CD4-positive, alpha-beta memory T cell (primary cell): ENCODE results near the gene MAPK8IP3. TPM values are rescaled to one million over a fixed set of nuclear protein-coding genes. Genes with fewer than 3 reads are reported as not detected.

Source experiments
- CTCF ChIA-PET: fragments of 350-600 bp; sonication (Branson Sonifier 250); formaldehyde crosslinking; loops from one replicate; lab custom pipeline; 2021; ENCODE audit warnings: inconsistent platforms; ENCODE audit not compliant: partially characterized antibody; lab: Charles Lee
- POLR2A ChIA-PET: fragments of 350-600 bp; sonication (Branson Sonifier 250); formaldehyde crosslinking; loops from one replicate; lab custom pipeline; 2021; ENCODE audit not compliant: partially characterized antibody; lab: Charles Lee
- DNase-seq, 5 donors: peaks; one replicate each; pipeline versions ENCODE4 v3.0.0 to v3.0.0-alpha.2; 2020 to 2022; ENCODE audit warnings: mixed read lengths in 1 of 5
- H3K27ac ChIP-seq: one replicate; pipeline ENCODE4 v1.7.0; 2013; ENCODE audit warnings: low read depth, low read length
- H3K27me3 ChIP-seq: 2 replicates; pipeline ENCODE4 v1.7.0; 2013; ENCODE audit warnings: mild to moderate bottlenecking, low read length, moderate library complexity; ENCODE audit not compliant: insufficient read depth
- H3K36me3 ChIP-seq: 2 replicates; pipeline ENCODE4 v1.7.0; 2013; ENCODE audit warnings: mild to moderate bottlenecking, low read length, moderate library complexity; ENCODE audit not compliant: insufficient read depth
- H3K4me1 ChIP-seq: 2 replicates; pipeline ENCODE4 v1.7.0; 2013; ENCODE audit warnings: mild to moderate bottlenecking, low read length, moderate library complexity; ENCODE audit not compliant: insufficient read depth
- H3K4me3 ChIP-seq, 2 donors: one replicate each; pipeline ENCODE4 v1.7.0; 2013; ENCODE audit warnings: low read length in 2 of 2, mild to moderate bottlenecking in 1 of 2
- H3K9me3 ChIP-seq, 2 donors: one replicate each; pipeline ENCODE4 v1.7.0; 2013; ENCODE audit warnings: low read length in 2 of 2, control low read depth in 1 of 2; ENCODE audit not compliant: control insufficient read depth in 1 of 2
- H3K27ac Mint-ChIP-seq, 7 donors: one replicate each; pipeline ENCODE4 v1.8.0; 2020 to 2021; ENCODE audit warnings: mixed read lengths in 7 of 7, mild to moderate bottlenecking in 6 of 7, inconsistent platforms in 3 of 7, moderate library complexity in 3 of 7
- H3K27me3 Mint-ChIP-seq, 2 donors: one replicate each; pipeline ENCODE4 v1.8.0; 2020 to 2021; ENCODE audit warnings: mixed read lengths in 2 of 2
- H3K36me3 Mint-ChIP-seq, 2 donors: one replicate each; pipeline ENCODE4 v1.8.0; 2020 to 2021; ENCODE audit warnings: mixed read lengths in 2 of 2, inconsistent platforms in 1 of 2, mild to moderate bottlenecking in 1 of 2
- H3K4me1 Mint-ChIP-seq, 4 donors: one replicate each; pipeline ENCODE4 v1.8.0; 2020 to 2021; ENCODE audit warnings: mixed read lengths in 4 of 4, mild to moderate bottlenecking in 1 of 4
- H3K4me3 Mint-ChIP-seq, 8 donors: one replicate each; pipeline ENCODE4 v1.8.0; 2020 to 2021; ENCODE audit warnings: mixed read lengths in 8 of 8, mild to moderate bottlenecking in 7 of 8, moderate library complexity in 6 of 8, inconsistent platforms in 3 of 8
- H3K9me3 Mint-ChIP-seq, 8 donors: one replicate each; pipeline ENCODE4 v1.8.0; 2020 to 2021; ENCODE audit warnings: mixed read lengths in 8 of 8, mild to moderate bottlenecking in 5 of 8, inconsistent platforms in 3 of 8, moderate library complexity in 1 of 8
- intact Hi-C: fragments of 100-400 bp; cut with micrococcal nuclease; formaldehyde crosslinking; loops from one replicate; pipeline ENCODE4 v1.15.1; 2023
- polyA plus RNA-seq, 2 donors: library from polyadenylated mRNA; unstranded; fragments of 300-500 nt; fragmentation: Illumina TruSeq; gene quantifications; one replicate each; pipeline ENCODE4 v1.2.3, GENCODE V29; 2021
- total RNA-seq, 2 experiments: library from RNA; stranded (reverse); gene quantifications; one replicate each; pipeline ENCODE4 v1.2.3, GENCODE V29; 2021

MAPK8IP3 gene
- total and polyA plus RNA-seq, 4 experiments from 2014 or later: 0.86 to 248 (median 121) TPM

GRCh38 chr16:1781254-1781653 is 75.3 kb downstream of the MAPK8IP3 start:
- ChIA-PET CTCF (interaction anchor here (1.9 to 2.2 kb wide), 2 partner anchors 9 to 75 kb away, joined by 9 to 16 read pairs; partner anchors contain the start of genes EME2, MAPK8IP3, MRPS34 and NME3), POLR2A (interaction anchor here (0.5 to 6.7 kb wide), 9 partner anchors 11 to 1193 kb away, joined by 3 to 185 read pairs (median 18); partner anchors contain the start of genes CRAMP1, EME2, FAHD1 and HAGH)
- DNase-seq: peak in 1 of 5 donors; percentile 40
- Histone ChIP-seq H3K27ac (no peak overlapping the region), H3K9me3 (no peaks in the 10 kb centered on the region), H3K4me1 (peaks cover 43% of the 10 kb centered on the region), H3K36me3 (peaks cover 22% of the 10 kb centered on the region), H3K4me3 (peak overlapping the region in 1 of 2 donors; percentile 88), H3K27me3 (no peaks in the 10 kb centered on the region)
- intact Hi-C loops: no loop called here
- peaks cover 0 to 23% of the 10 kb centered on the region in 2 donors for H3K36me3 Mint-ChIP-seq
- H3K27me3 Mint-ChIP-seq: no peaks in the 10 kb centered on the region
- H3K4me3 Mint-ChIP-seq: peak overlapping the region; percentile 84 to 89 (median 87)
- peak overlapping the region; percentile 81 to 94 (median 90) for H3K27ac Mint-ChIP-seq
- H3K9me3 Mint-ChIP-seq: peaks cover 0 to 3% (median 0%) of the 10 kb centered on the region in 8 donors
- H3K4me1 Mint-ChIP-seq: peaks cover 14 to 46% (median 30%) of the 10 kb centered on the region in 4 donors

GRCh38 chr16:1781758-1782407 is 75.9 kb downstream of the MAPK8IP3 start:
- peak in 3 of 5 donors; percentile 37 to 56 (median 52) for DNase-seq
- H3K27ac ChIP-seq: peak overlapping the region; percentile 79
- H3K9me3 Mint-ChIP-seq: peaks cover 0 to 3% (median 0%) of the 10 kb centered on the region in 8 donors
- peak overlapping the region; percentile 36 to 88 for H3K4me3 ChIP-seq
- peaks cover 43% of the 10 kb centered on the region for H3K4me1 ChIP-seq
- no peaks in the 10 kb centered on the region for H3K27me3 Mint-ChIP-seq
- H3K4me3 Mint-ChIP-seq: peak overlapping the region; percentile 84 to 94 (median 87)
- peaks cover 18% of the 10 kb centered on the region for H3K36me3 ChIP-seq
- H3K27ac Mint-ChIP-seq: peak overlapping the region; percentile 81 to 94 (median 90)
- intact Hi-C loops: loop anchor here (1.0 to 2.0 kb wide), 5 partner anchors 9 to 362 kb away; partner anchors contain the start of genes HAGH, MAPK8IP3, MRPS34 and UQCC4
- peaks cover 0 to 17% of the 10 kb centered on the region in 2 donors for H3K36me3 Mint-ChIP-seq
- H3K4me1 Mint-ChIP-seq: peaks cover 13 to 46% (median 30%) of the 10 kb centered on the region in 4 donors
- ChIA-PET POLR2A (interaction anchor here (0.5 to 6.7 kb wide), 20 partner anchors 9 to 1194 kb away, joined by 3 to 185 read pairs (median 7); partner anchors contain the start of genes AMDHD2, CRAMP1, EME2 and FAHD1), CTCF (interaction anchor here (1.0 to 2.2 kb wide), 10 partner anchors 8 to 147 kb away, joined by 3 to 16 read pairs (median 5); partner anchors contain the start of genes EME2, FAHD1, HAGH and MAPK8IP3)
- no peaks in the 10 kb centered on the region for H3K9me3 ChIP-seq
- no peaks in the 10 kb centered on the region for H3K27me3 ChIP-seq

DNA sequence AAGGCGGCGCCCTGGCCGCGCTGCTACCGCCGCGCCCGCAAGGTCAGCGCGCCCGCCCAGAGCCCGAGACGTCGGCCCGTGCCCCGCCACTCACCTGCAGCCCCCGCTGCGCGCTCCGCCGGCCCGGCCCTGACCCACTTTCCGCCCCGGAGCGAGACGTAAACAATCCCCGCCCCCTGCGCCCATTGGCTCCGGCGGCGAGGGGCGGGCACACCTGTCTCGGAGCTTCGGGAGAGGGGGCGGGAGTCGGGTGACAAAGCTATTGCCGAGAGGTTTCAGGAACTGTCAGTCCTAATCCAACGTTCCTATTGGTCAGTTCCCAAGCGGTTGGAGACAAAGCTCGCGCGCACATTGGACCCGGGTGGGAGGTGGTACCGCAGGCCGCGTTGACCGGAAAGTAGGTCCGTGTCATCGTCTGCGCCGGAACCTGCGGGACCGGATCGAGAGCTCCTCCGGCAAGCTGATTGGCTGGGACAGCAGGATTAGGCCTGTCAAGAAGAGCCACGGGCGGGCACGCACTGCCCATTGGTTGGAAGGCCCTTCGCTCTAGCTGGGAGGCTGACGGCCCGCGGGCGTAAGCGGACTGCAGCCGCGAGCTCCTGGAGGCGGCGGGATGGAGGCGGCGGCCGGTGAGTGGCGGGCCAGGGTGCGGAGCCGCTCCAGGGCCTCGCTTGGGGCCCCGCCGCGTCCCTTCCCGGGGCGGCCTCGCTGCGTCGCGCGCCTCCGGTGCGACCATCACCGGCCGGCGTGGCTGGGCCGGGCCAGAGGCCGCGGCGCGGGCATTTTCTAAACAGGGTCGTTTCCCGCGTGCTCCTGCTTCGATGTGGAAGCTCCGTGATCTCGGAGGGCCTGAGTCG is 76.6 kb downstream of the MAPK8IP3 start, which contains the start of the genes NUBP2 and SPSB3:
NUBP2 (plus strand) TSS at position 553 of the 857 bp plus-strand sequence; CDS start at position 614, 61 bp downstream.
SPSB3 (minus strand) TSS at position 164 of the 857 bp plus-strand sequence. CDS start 1,088 bp downstream, outside the sequence.
- H3K4me1 ChIP-seq: peaks cover 43% of the 10 kb centered on the region

DNA sequence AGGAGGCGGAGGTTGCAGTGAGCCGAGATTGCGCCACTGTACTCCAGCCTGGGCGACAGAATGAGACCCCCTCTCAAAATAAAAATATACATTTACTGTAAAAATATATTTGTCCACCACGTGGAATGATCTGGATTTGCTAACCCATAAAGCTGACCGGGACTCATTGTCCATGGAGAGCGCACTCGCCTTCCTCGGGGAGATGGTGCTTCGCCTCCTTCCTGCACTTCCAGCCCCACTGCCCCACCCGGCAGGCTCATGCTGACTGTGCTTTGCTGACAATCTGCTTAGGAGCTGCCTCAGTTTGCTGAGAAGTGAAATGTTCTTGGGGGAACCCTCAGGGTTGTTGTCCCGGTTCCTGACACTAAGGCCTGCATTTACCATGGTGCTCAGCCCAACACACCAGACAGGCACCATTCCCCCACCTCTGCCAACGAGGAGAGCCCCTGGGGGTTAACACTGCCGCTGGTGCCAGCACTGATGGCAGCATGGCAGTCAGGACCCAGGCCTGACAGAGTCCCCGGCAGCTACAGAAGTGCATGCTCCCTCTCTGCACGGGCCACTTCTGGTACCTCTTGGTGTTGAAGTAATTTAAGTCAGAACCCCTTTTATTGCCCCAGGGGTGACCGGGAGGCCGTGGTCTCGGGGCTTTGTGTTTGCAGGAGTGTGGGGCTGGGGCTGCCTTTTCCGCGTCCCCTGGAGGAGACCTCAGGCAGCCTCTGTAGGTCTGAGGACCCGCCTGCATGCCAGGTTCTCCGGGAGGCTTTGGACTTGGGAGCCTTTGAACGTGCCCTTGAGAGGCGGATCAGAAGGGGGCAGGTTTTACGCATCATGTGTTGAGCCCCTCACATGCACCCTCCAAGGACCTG is 79.2 kb downstream of the MAPK8IP3 start:
- peaks cover 38% of the 10 kb centered on the region for H3K4me1 ChIP-seq
- intact Hi-C loops: no loop called here
- peak overlapping the region in 7 of 8 donors; percentile 29 to 75 (median 66) for H3K4me3 Mint-ChIP-seq
- no peak overlapping the region for H3K27ac ChIP-seq
- peaks cover 22% of the 10 kb centered on the region for H3K36me3 ChIP-seq
- H3K27me3 ChIP-seq: no peaks in the 10 kb centered on the region
- H3K27ac Mint-ChIP-seq: peak overlapping the region in 2 of 7 donors; percentile 57 to 77
- peaks cover 13 to 46% (median 30%) of the 10 kb centered on the region in 4 donors for H3K4me1 Mint-ChIP-seq
- peak in 1 of 5 donors; percentile 32 for DNase-seq
- H3K4me3 ChIP-seq: no peak overlapping the region
- H3K9me3 ChIP-seq: no peaks in the 10 kb centered on the region
- no peaks in the 10 kb centered on the region for H3K27me3 Mint-ChIP-seq
- ChIA-PET CTCF (no interaction called here), POLR2A (interaction anchor here (1.7 kb wide), 1 partner anchor 79 kb away, joined by 5 read pairs; the partner anchor contains the start of gene MAPK8IP3)
- H3K36me3 Mint-ChIP-seq: peaks cover 4 to 22% of the 10 kb centered on the region in 2 donors
- H3K9me3 Mint-ChIP-seq: peaks cover 0 to 3% (median 0%) of the 10 kb centered on the region in 8 donors

More for the DNA sequence above, 76.6 kb downstream of the MAPK8IP3 start, which contains the start of the genes NUBP2 and SPSB3:
- intact Hi-C loops: loop anchor here (1.0 to 2.0 kb wide), 5 partner anchors 9 to 362 kb away; partner anchors contain the start of genes HAGH, MAPK8IP3, MRPS34 and UQCC4
- peak within 1 kb of the TSS; percentile 91 to 96 (median 94) for H3K4me3 Mint-ChIP-seq
- H3K27me3 ChIP-seq: no peaks in the 10 kb centered on the region
- H3K4me3 ChIP-seq: peak within 1 kb of the TSS; percentile 69 to 88
- DNase-seq: peak; percentile 97 to 99 (median 99)
- H3K9me3 ChIP-seq: no peaks in the 10 kb centered on the region
- peaks cover 0 to 3% (median 0%) of the 10 kb centered on the region in 8 donors for H3K9me3 Mint-ChIP-seq
- peaks cover 13 to 46% (median 30%) of the 10 kb centered on the region in 4 donors for H3K4me1 Mint-ChIP-seq
- peak within 1 kb of the TSS; percentile 92 to 97 (median 94) for H3K27ac Mint-ChIP-seq
- peaks cover 22% of the 10 kb centered on the region for H3K36me3 ChIP-seq
- peak within 1 kb of the TSS; percentile 79 for H3K27ac ChIP-seq
- H3K36me3 Mint-ChIP-seq: peaks cover 0 to 17% of the 10 kb centered on the region in 2 donors
- no peaks in the 10 kb centered on the region for H3K27me3 Mint-ChIP-seq
- CTCF ChIA-PET: interaction anchor here (1.0 to 2.2 kb wide), 10 partner anchors 8 to 146 kb away, joined by 3 to 16 read pairs (median 5); partner anchors contain the start of genes EME2, FAHD1, HAGH and MAPK8IP3
- POLR2A ChIA-PET: interaction anchor here (0.7 to 6.7 kb wide), 24 partner anchors 8 to 995 kb away, joined by 3 to 185 read pairs (median 6); partner anchors contain the start of genes AMDHD2, CRAMP1, EME2 and FAHD1

- no peaks in the 10 kb centered on the region for H3K27me3 ChIP-seq
- peak in 1 of 5 donors; percentile 28 for DNase-seq
- H3K9me3 Mint-ChIP-seq: peaks cover 0 to 3% (median 0%) of the 10 kb centered on the region in 8 donors
- H3K27me3 Mint-ChIP-seq: no peaks in the 10 kb centered on the region
- no peak overlapping the region for H3K27ac Mint-ChIP-seq
- POLR2A ChIA-PET: interaction anchor here (1.7 kb wide), 1 partner anchor 80 kb away, joined by 5 read pairs; the partner anchor contains the start of gene MAPK8IP3
- H3K36me3 Mint-ChIP-seq: peaks cover 4 to 22% of the 10 kb centered on the region in 2 donors
- no peak overlapping the region for H3K4me3 Mint-ChIP-seq
- peaks cover 13 to 41% (median 28%) of the 10 kb centered on the region in 4 donors for H3K4me1 Mint-ChIP-seq
- H3K9me3 ChIP-seq: no peaks in the 10 kb centered on the region
- H3K4me3 ChIP-seq: no peak overlapping the region
- CTCF ChIA-PET: no interaction called here
- H3K27ac ChIP-seq: no peak overlapping the region
- peaks cover 34% of the 10 kb centered on the region for H3K4me1 ChIP-seq
- intact Hi-C loops: no loop called here
- H3K36me3 ChIP-seq: peaks cover 16% of the 10 kb centered on the region
Observed at GRCh38 chr16:1785846-1786170, 79.8 kb downstream of the MAPK8IP3 start.
